C1 segment of cervical spinal cord (tissue), 14 donors: Measurements from ENCODE around the gene SENP3.

Source experiments
- DNase-seq, 14 donors: peaks; one replicate each; lab custom pipeline; 2025; lab: John Stamatoyannopoulos, UW

The SENP3 gene

GRCh38 chr17:7575959-7576358 is 14.2 kb downstream of the SENP3 start:
- DNase-seq: no peak

- DNase-seq: peak in 1 of 14 donors; percentile 40
Observed at GRCh38 chr17:7576432-7576937, 14.8 kb downstream of the SENP3 start.

GRCh38 chr17:7577327-7578199 is 15.8 kb downstream of the SENP3 start:
- DNase-seq: no peak

GRCh38 chr17:7579001-7579833 is 17.5 kb downstream of the SENP3 start, which contains the start of gene CD68:
TSS of gene CD68 (plus strand) at chr17:7579638. CDS start at chr17:7579678, 40 bp downstream.
- DNase-seq: peak in 9 of 14 donors; percentile 48 to 81 (median 75)

- DNase-seq: no peak
Observed at GRCh38 chr17:7579834-7580603, 18.3 kb downstream of the SENP3 start.

GRCh38 chr17:7580604-7581575 is 19.2 kb downstream of the SENP3 start:
- DNase-seq: peak in 1 of 14 donors; percentile 26

GRCh38 chr17:7582396-7583252 is 20.9 kb downstream of the SENP3 start:
- DNase-seq: peak in 2 of 14 donors; percentile 38 to 56

- peak; percentile 73 to 99 (median 96) for DNase-seq
Observed at GRCh38 chr17:7583253-7584109, 21.8 kb downstream of the SENP3 start, which contains the start of gene MPDU1. TSS of gene MPDU1 (plus strand) at chr17:7583852. CDS start at chr17:7583863, 11 bp downstream.

- peak in 1 of 14 donors; percentile 5 for DNase-seq
Observed at GRCh38 chr17:7586673-7587419, 25.1 kb downstream of the SENP3 start.

GRCh38 chr17:7587420-7588151 is 25.9 kb downstream of the SENP3 start:
- DNase-seq: no peak

GRCh38 chr17:7588553-7589203 is 27.0 kb downstream of the SENP3 start:
- DNase-seq: peak in 1 of 14 donors; percentile 68

GRCh38 chr17:7589204-7589868 is 27.6 kb downstream of the SENP3 start:
- DNase-seq: peak in 11 of 14 donors; percentile 11 to 83 (median 65)

- DNase-seq: no peak
Observed at GRCh38 chr17:7589891-7590691, 28.4 kb downstream of the SENP3 start, which contains the start of gene SOX15. TSS of gene SOX15 (minus strand) at chr17:7590094. CDS start at chr17:7589676, 418 bp downstream.

GRCh38 chr17:7590743-7591142 is 29.0 kb downstream of the SENP3 start:
- DNase-seq: no peak
